ENCODE results near the gene PIK3C2B. TPM values are rescaled to one million over a fixed set of nuclear protein-coding genes. Genes with fewer than 3 reads are reported as not detected.
"Not testable (repeated sequence)": the region's sequence is repeated elsewhere in the genome, so short reads cannot be mapped to it uniquely, and the experiment has no call there.

Gene PIK3C2B
- total and polyA plus RNA-seq, 4 experiments from 2014 or later: 0.13 to 46.9 (median 23.7) TPM

GRCh38 chr1:204493984-204494280 lies 673 bp downstream of the PIK3C2B start:
- DNase-seq: peak; percentile 69 to 82 (median 72)
- peak overlapping the region; percentile 90 for H3K27ac ChIP-seq (ENCODE audit: low read depth, low read length)
- H3K9me3 ChIP-seq (ENCODE audit: control insufficient read depth in 1 of 2, low read length in 2 of 2): no peaks in the 10 kb centered on the region
- peak overlapping the region; percentile 62 to 99 for H3K4me3 ChIP-seq (ENCODE audit: low read length in 2 of 2)
- peaks cover 51% of the 10 kb centered on the region for H3K4me1 ChIP-seq (ENCODE audit: insufficient read depth, low read length)
- no peaks in the 10 kb centered on the region for H3K9me3 Mint-ChIP-seq
- H3K27ac Mint-ChIP-seq: peak overlapping the region; percentile 90 to 98 (median 95)
- H3K36me3 Mint-ChIP-seq: peaks cover 7 to 19% of the 10 kb centered on the region in 2 donors
- ChIA-PET POLR2A (ENCODE audit: partially characterized antibody) (interaction anchor here (1.0 to 9.1 kb wide), 22 partner anchors 9 to 1169 kb away, joined by 3 to 136 read pairs (median 8); partner anchors contain the start of gene MDM4), CTCF (ENCODE audit: partially characterized antibody) (interaction anchor here (0.8 to 21.3 kb wide), 12 partner anchors 10 to 95 kb away, joined by 3 to 1077 read pairs (median 7); no protein-coding TSS in a partner anchor)
- H3K4me3 Mint-ChIP-seq: peak overlapping the region; percentile 90 to 99 (median 96)
- H3K27me3 ChIP-seq (ENCODE audit: insufficient read depth, low read length): no peaks in the 10 kb centered on the region
- H3K4me1 Mint-ChIP-seq: peaks cover 36 to 75% (median 48%) of the 10 kb centered on the region in 4 donors
- intact Hi-C loops (cut with micrococcal nuclease): loop anchor here (1.0 to 2.0 kb wide), 4 partner anchors 9 to 63 kb away; no protein-coding TSS in a partner anchor
- no peaks in the 10 kb centered on the region for H3K27me3 Mint-ChIP-seq
- H3K36me3 ChIP-seq (ENCODE audit: insufficient read depth, low read length): no peaks in the 10 kb centered on the region

- H3K27me3 ChIP-seq (ENCODE audit: insufficient read depth, low read length): no peaks in the 10 kb centered on the region
- H3K27ac Mint-ChIP-seq: peak overlapping the region; percentile 90 to 98 (median 95)
- intact Hi-C loops (cut with micrococcal nuclease): no loop called here
These were observed 1.2 kb downstream of the PIK3C2B start for GRCh38 chr1:204493145-204493983.

GRCh38 chr1:204491655-204492054 lies 3.0 kb downstream of the PIK3C2B start:
- Histone ChIP-seq H3K9me3 (ENCODE audit: control insufficient read depth in 1 of 2, low read length in 2 of 2) (no peaks in the 10 kb centered on the region), H3K4me3 (ENCODE audit: low read length in 2 of 2) (no peak overlapping the region), H3K27ac (ENCODE audit: low read depth, low read length) (peak overlapping the region; percentile 90), H3K36me3 (ENCODE audit: insufficient read depth, low read length) (no peaks in the 10 kb centered on the region), H3K4me1 (ENCODE audit: insufficient read depth, low read length) (peaks cover 64% of the 10 kb centered on the region), H3K27me3 (ENCODE audit: insufficient read depth, low read length) (no peaks in the 10 kb centered on the region)
- ChIA-PET CTCF (ENCODE audit: partially characterized antibody) (interaction anchor here (1.1 to 21.3 kb wide), 6 partner anchors 10 to 93 kb away, joined by 3 to 1077 read pairs (median 12); no protein-coding TSS in a partner anchor), POLR2A (ENCODE audit: partially characterized antibody) (interaction anchor here (3.3 to 9.1 kb wide), 3 partner anchors 25 to 43 kb away, joined by 15 to 136 read pairs (median 75); partner anchors contain the start of gene MDM4)
- no peaks in the 10 kb centered on the region for H3K27me3 Mint-ChIP-seq
- H3K27ac Mint-ChIP-seq: peak overlapping the region; percentile 61 to 98 (median 95)
- H3K4me1 Mint-ChIP-seq: peaks cover 44 to 88% (median 60%) of the 10 kb centered on the region in 4 donors
- DNase-seq: no peak
- peak overlapping the region; percentile 22 to 99 (median 95) for H3K4me3 Mint-ChIP-seq
- intact Hi-C loops (cut with micrococcal nuclease): no loop called here
- peaks cover 11 to 22% of the 10 kb centered on the region in 2 donors for H3K36me3 Mint-ChIP-seq
- H3K9me3 Mint-ChIP-seq: no peaks in the 10 kb centered on the region

More at GRCh38 chr1:204493145-204493983, 1.2 kb downstream of the PIK3C2B start:
- H3K4me1 ChIP-seq (ENCODE audit: insufficient read depth, low read length): peaks cover 57% of the 10 kb centered on the region
- peak in 1 of 5 donors; percentile 70 for DNase-seq
- H3K36me3 ChIP-seq (ENCODE audit: insufficient read depth, low read length): no peaks in the 10 kb centered on the region
- CTCF ChIA-PET (ENCODE audit: partially characterized antibody): interaction anchor here (0.8 to 21.3 kb wide), 14 partner anchors 8 to 95 kb away, joined by 3 to 1077 read pairs (median 7); no protein-coding TSS in a partner anchor
- H3K36me3 Mint-ChIP-seq: peaks cover 7 to 22% of the 10 kb centered on the region in 2 donors
- no peaks in the 10 kb centered on the region for H3K27me3 Mint-ChIP-seq
- H3K9me3 Mint-ChIP-seq: no peaks in the 10 kb centered on the region
- H3K4me3 Mint-ChIP-seq: peak overlapping the region; percentile 90 to 99 (median 96)
- peak overlapping the region; percentile 62 to 99 for H3K4me3 ChIP-seq (ENCODE audit: low read length in 2 of 2)
- H3K9me3 ChIP-seq (ENCODE audit: control insufficient read depth in 1 of 2, low read length in 2 of 2): no peaks in the 10 kb centered on the region
- H3K4me1 Mint-ChIP-seq: peaks cover 40 to 79% (median 53%) of the 10 kb centered on the region in 4 donors
- H3K27ac ChIP-seq (ENCODE audit: low read depth, low read length): peak overlapping the region; percentile 90
- POLR2A ChIA-PET (ENCODE audit: partially characterized antibody): interaction anchor here (0.6 to 9.1 kb wide), 20 partner anchors 10 to 94 kb away, joined by 3 to 136 read pairs (median 8); partner anchors contain the start of gene MDM4

GRCh38 chr1:204487256-204487615 lies 7.4 kb downstream of the PIK3C2B start:
- no peaks in the 10 kb centered on the region for H3K27me3 Mint-ChIP-seq
- H3K4me3 ChIP-seq (ENCODE audit: low read length in 2 of 2): no peak overlapping the region
- H3K9me3 Mint-ChIP-seq: no peaks in the 10 kb centered on the region
- peak overlapping the region in 1 of 8 donors; percentile 3 for H3K4me3 Mint-ChIP-seq
- no peak overlapping the region for H3K27ac ChIP-seq (ENCODE audit: low read depth, low read length)
- H3K4me1 Mint-ChIP-seq: peaks cover 37 to 72% (median 53%) of the 10 kb centered on the region in 4 donors
- peak overlapping the region in 1 of 7 donors; percentile 64 for H3K27ac Mint-ChIP-seq
- intact Hi-C loops (cut with micrococcal nuclease): no loop called here
- H3K36me3 ChIP-seq (ENCODE audit: insufficient read depth, low read length): no peaks in the 10 kb centered on the region
- ChIA-PET CTCF (ENCODE audit: partially characterized antibody) (interaction anchor here (1.4 to 3.0 kb wide), 4 partner anchors 13 to 56 kb away, joined by 4 to 16 read pairs (median 9); no protein-coding TSS in a partner anchor), POLR2A (ENCODE audit: partially characterized antibody) (interaction anchor here (1.1 kb wide), 1 partner anchor 26 kb away, joined by 3 read pairs; no protein-coding TSS in a partner anchor)
- DNase-seq: no peak
- H3K4me1 ChIP-seq (ENCODE audit: insufficient read depth, low read length): peaks cover 37% of the 10 kb centered on the region
- H3K27me3 ChIP-seq (ENCODE audit: insufficient read depth, low read length): no peaks in the 10 kb centered on the region
- H3K9me3 ChIP-seq (ENCODE audit: control insufficient read depth in 1 of 2, low read length in 2 of 2): no peaks in the 10 kb centered on the region
- H3K36me3 Mint-ChIP-seq: peaks cover 15 to 21% of the 10 kb centered on the region in 2 donors

- Mint-ChIP-seq H3K4me3 (peak overlapping the region in 1 of 8 donors; percentile 3), H3K36me3 (peaks cover 15 to 21% of the 10 kb centered on the region in 2 donors), H3K27ac (peak overlapping the region in 1 of 7 donors; percentile 64), H3K4me1 (peaks cover 32 to 69% (median 48%) of the 10 kb centered on the region in 4 donors)
- H3K9me3 ChIP-seq (ENCODE audit: control insufficient read depth in 1 of 2, low read length in 2 of 2); H3K4me3 ChIP-seq (ENCODE audit: low read length in 2 of 2); H3K36me3 ChIP-seq (ENCODE audit: insufficient read depth, low read length); intact Hi-C loops (cut with micrococcal nuclease); H3K27me3 Mint-ChIP-seq; DNase-seq; H3K27ac ChIP-seq (ENCODE audit: low read depth, low read length); H3K9me3 Mint-ChIP-seq; H3K27me3 ChIP-seq (ENCODE audit: insufficient read depth, low read length): not testable (repeated sequence)
- POLR2A ChIA-PET (ENCODE audit: partially characterized antibody): interaction anchor here (1.1 kb wide), 1 partner anchor 26 kb away, joined by 3 read pairs; no protein-coding TSS in a partner anchor
- CTCF ChIA-PET (ENCODE audit: partially characterized antibody): interaction anchor here (0.9 to 3.0 kb wide), 7 partner anchors 8 to 58 kb away, joined by 4 to 16 read pairs (median 6); no protein-coding TSS in a partner anchor
- H3K4me1 ChIP-seq (ENCODE audit: insufficient read depth, low read length): peaks cover 31% of the 10 kb centered on the region
These were observed 7.9 kb downstream of the PIK3C2B start for GRCh38 chr1:204486513-204487255.

GRCh38 chr1:204483791-204484190 lies 10.8 kb downstream of the PIK3C2B start:
- H3K27me3 ChIP-seq (ENCODE audit: insufficient read depth, low read length): no peaks in the 10 kb centered on the region
- Mint-ChIP-seq H3K36me3 (peaks cover 10 to 16% of the 10 kb centered on the region in 2 donors), H3K9me3 (no peaks in the 10 kb centered on the region), H3K4me3 (no peak overlapping the region), H3K27me3 (no peaks in the 10 kb centered on the region), H3K4me1 (peaks cover 36 to 74% (median 51%) of the 10 kb centered on the region in 4 donors), H3K27ac (peak overlapping the region in 1 of 7 donors; percentile 13)
- DNase-seq: no peak
- peaks cover 38% of the 10 kb centered on the region for H3K4me1 ChIP-seq (ENCODE audit: insufficient read depth, low read length)
- CTCF ChIA-PET (ENCODE audit: partially characterized antibody): interaction anchor here (1.1 to 1.3 kb wide), 2 partner anchors 10 to 53 kb away, joined by 4 to 8 read pairs; no protein-coding TSS in a partner anchor
- H3K27ac ChIP-seq (ENCODE audit: low read depth, low read length): no peak overlapping the region
- no peaks in the 10 kb centered on the region for H3K36me3 ChIP-seq (ENCODE audit: insufficient read depth, low read length)
- H3K4me3 ChIP-seq (ENCODE audit: low read length in 2 of 2): no peak overlapping the region
- no peaks in the 10 kb centered on the region for H3K9me3 ChIP-seq (ENCODE audit: control insufficient read depth in 1 of 2, low read length in 2 of 2)
- POLR2A ChIA-PET (ENCODE audit: partially characterized antibody): no interaction called here
- intact Hi-C loops (cut with micrococcal nuclease): no loop called here

Data from CD4-positive, alpha-beta memory T cell (primary cell).